Cortex of kidney (tissue), 1 donor: Measurements from ENCODE around the gene SPON1.
"Not testable (repeated sequence)": the region's sequence is repeated elsewhere in the genome, so short reads cannot be mapped to it uniquely, and the experiment has no call there.

Experiments
- DNase-seq: peaks from one replicate; lab custom pipeline; 2025; lab: John Stamatoyannopoulos, UW

SPON1 gene

DNA sequence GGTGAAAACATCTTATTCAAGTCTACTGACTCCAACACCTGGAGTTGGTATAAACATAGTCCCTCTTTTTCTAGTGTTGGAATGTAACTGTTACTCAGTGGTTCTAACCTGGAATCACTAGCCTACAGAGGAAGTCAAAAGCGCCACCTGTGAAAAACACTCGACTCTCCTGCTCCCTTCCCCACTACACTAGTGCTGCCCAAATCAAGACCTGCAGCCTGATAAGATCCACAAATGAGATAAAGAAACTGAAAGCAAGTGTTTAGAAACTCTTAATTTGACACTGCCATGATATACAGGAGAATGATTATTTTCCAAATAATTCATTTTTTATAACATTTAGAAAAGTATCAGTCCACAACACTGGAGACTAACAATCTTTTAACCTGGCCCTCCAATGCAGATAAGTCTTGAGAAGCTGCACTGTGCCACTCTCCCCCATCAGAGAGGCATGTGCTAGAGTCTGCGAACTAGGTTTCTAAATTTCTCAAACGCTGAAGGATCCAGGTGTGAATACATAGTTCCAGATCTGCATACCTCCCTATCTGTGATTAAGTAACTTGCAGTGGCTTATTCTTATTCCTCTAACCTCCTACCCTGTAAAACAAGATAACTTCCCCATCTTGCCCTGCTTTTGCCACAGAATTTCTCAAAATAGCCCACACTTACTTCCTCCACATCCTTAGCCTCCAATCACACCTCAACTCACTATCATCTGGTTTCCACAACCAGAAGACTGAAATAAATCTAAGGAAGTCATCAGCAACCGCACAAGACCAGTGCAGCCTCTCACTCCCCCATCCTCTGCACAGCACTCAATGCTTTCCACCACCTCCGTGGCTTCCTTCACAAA is 308.4 kb downstream of the SPON1 start:
- no peak for DNase-seq

DNA sequence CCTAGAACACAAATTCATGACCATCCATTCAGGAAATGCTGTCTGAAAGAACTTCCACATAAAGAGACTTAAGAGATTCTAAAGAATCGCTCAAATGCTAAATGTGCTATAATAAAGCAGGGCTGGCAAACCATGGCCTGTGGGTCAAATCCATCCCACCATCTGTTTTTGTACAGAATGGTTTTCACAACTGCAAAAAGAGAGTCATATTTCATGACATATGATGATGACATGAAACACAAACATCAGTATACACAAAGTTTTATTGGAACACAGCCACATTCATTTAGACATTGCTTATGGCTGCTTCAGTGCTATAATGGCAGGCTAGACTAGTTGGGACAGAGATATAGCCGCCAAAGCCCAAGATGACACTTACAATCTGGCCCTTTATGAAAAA is 311.4 kb downstream of the SPON1 start:
- DNase-seq = no peak

DNA sequence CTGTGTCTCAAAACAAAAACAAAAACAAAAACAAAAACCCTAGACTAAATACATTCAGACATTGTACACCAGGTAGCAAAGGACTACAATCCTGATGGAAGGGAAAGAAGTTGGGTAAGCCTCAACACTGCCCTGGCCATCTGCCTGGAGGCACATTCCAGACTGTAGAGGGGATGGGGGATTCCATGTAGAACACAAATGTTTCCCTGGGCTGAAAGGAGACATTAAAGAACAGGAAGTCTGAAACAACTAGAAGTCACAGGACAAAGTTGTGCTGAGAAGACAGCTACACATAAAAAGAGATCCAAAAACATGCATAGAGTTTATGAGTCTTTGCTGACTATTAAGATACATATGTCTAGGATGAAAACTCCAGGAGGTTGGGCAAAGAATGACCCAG is 312.6 kb downstream of the SPON1 start:
- DNase-seq = no peak

DNA sequence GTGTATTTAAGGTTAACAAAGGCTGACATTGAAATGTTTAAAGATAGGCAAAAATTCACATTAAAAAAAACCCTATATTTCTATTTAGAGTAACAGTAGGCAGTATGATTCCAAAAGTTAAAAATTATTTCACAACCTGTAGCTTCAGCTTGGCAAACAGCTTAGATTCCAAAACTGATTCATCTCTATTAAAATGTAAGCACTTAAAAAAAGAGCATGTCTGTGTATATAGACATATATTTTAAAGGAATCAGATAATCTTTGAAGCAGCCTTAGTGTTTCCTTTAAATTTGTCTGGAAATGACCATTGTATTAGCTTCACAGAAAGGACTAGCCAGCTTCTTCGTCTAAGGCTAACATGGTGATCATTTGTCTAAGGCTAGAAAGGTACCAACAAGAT is 316.3 kb downstream of the SPON1 start:
- DNase-seq = not testable (repeated sequence)

DNA sequence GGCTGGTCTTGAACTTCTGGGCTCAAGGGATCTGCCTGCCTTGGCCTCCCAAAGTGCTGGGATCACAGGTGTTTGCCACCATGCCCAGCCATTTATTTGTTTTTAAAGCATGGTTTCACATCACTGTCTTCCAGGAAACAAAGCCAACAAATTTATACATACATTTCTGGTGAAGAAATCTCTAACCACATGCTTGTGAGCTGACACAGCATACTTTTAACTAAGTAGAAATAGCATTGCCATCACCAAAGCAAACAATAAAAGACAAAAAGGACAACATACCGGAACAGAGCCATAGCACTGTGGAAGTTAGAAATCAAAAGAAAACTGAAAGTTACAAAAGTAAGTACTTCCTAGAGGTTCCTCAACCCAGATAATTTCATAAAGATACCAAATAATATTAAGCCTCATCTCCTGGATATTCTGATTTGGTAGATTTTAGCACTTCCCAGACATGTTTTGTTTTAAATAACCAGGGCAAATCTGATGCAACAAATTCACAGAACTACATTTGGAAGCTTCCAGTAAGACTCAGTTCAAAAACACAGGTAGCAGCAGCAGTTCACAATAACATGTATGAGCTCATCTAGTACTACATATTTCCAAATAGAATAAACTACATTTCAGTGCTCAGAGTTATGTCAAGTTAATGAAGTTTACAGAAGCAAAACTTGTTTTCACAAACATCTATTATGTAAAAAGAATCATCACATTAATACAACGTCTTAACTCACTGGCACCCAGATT is 325.8 kb downstream of the SPON1 start:
- DNase-seq = no peak

DNA sequence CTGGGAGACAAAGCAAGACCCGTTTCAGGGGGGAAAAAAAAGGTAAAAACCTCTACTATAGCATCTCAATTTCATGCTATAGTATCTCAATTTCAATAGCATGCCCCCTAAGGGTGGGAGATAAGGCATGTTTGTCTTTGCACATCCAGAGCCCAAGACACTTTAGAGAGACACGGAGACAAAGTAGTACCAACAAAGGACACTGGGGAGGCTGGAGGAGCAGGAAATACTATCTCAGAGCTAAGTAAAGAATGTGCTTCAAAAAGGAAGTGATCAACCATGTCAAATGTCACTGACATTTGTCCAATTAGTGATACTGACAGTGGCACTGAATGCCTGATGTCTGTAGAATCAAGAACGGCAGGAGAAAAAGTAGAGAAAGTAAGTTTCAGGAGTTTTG is 327.9 kb downstream of the SPON1 start:
- DNase-seq = no peak

DNA sequence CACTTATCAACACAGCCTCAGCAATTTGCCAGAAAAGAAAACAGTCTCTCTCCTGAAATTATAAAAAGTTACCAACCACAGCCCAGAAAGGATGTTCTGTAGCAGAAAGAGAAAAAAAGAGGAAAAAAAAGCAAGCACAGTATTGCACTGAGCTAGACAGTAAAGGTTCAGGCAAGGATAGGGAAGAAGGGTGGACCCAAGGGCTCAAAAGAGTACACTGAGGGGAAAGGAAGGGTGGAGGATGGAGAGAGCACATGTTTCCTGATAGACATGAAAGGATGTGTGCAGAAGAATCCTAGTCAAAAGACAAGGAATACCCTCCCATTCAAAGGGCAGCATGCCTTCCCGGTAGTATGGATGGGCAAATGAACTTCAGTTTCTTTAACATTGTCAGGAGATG is 337.4 kb downstream of the SPON1 start:
- no peak for DNase-seq

DNA sequence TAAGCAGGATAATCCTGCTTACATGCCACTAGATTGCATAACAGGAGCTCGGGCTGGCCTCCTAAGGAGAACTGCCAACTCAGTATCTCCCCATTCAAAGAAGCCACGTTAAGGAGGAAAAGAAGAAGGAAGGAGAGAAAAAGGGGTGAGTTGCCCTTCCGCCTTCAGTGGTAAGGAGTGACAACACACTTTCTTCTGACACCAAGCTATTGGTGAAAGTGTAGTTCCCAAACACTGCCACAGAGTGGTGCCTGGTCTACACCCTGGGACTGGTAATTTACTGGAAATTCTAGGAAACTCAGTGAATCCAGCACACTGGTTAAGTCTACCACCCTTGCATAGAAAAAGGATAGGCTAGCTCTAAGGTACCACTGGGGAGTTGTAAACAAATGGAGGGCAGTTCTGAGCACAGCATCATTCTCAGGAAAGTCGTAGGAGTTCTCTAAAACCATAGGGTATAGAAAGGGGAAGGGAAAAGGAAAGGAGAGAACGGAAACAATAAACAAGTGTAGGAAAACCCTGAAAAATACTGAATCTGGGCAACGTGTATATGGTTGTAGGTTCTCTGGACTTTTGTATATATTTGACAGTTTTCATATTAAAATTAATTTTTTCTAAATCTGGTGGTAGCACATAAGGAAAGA is 338.3 kb downstream of the SPON1 start:
- DNase-seq = no peak

DNA sequence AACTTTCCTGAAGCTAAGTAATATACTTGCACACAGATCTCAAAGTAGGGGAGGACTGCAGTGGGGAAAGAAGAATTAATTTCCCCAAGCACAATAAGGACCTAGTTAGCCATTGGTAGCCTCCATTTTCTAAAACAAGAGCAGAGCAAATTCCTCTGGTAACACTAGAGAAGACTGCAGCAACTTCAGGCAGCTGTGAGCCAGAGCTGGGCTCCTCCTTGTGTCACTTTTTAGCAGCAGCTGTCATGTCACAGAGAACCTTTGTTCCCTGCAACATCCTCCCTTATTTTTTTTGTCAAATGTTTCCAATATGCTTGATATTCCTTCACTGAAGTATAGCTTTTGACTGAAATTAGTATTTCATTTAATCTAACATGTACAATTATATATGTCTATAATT is 342.1 kb downstream of the SPON1 start:
- no peak for DNase-seq

DNA sequence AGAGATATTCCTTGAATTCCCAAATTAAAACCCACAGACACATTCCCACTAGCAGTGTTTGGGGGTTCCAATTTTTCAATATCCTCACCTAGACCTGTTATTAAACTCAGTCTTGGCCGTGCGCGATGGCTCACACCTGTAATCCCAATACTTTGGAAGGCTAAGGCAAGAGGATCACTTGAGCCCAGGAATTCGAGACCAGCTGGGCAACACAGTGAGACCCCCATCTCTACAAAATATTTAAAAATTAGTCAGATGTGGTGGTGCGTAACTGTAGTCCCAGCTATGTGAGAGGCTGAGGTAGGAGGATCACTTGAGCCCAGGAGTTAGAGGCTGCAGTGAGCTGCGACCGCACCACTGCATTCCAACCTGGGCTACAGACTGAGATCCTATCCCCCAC is 343.1 kb downstream of the SPON1 start:
- no peak for DNase-seq

DNA sequence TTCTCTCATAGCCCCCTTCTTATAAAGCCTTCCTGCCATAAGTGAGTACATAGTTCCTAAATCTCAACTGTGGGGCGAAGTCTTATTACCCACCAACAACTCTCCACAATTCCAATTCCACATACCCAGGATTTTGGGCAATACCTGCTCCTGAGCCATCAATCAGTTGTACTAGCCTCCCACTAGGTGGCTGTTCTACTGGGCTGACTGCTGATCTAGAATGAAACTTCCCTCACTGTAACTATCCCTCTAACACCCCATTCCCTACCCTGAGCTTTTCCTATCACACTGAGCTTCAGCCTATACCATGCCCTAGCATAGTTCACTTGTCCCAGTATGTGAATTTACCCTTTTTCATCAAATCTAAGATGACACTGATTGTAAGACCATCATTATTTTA is 344.0 kb downstream of the SPON1 start:
- no peak for DNase-seq

DNA sequence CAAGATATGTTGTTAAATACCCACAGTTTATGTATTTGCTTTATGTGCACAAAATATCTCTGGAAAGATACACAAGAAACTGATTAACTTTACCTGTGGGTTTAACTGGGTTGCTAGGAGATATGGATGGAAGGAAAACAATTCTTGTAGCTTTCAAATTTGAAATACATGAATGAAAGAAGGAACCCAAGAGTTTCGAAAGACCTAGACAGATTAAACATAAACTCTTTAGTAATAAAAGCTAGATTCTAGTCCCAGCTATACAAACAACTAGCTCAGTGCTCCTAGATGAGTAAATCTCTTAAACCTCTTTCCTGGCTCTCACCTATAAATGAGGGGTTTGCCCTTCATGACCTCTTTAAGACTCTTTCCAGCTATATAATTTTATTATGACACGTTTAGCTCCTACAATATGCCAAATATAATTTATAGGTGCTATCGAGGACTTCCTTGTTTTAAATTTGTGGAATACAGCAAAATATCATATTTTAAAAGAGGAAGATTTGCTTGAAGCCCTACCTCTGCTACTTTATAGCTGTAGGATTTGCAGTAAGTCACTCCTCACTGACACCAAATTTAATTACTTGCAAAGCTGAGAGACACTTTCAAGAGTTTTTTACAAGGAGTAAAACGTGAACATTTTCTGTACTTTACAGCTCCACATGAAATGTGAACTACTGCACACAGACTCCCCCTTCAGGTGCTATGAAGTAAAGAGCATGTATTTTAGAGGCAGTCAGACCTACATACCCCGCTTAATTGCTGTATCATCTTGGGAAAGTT is 345.8 kb downstream of the SPON1 start:
- no peak for DNase-seq

DNA sequence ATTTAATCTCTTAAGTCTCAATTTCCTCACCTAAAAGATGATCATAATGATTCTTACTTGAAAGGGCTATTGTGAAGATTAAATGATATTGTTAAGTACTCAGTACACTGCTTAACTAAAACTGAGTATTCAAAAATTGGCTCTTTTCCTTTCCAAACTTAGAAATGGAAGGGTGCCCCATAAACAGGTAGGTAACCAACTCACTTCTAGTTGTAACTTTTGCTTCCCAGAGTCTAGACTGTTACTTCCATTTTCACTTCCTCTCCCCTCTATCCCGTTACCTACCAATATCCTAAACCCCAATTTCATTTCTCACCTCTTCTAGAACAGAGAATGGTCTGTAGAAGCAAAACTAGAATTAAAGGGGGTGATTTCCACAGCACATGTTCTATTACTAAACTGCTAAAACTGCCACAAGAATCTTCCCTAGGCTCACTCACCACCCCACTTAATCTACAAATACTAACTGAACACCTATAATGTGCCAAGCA is 346.4 kb downstream of the SPON1 start:
- no peak for DNase-seq

DNA sequence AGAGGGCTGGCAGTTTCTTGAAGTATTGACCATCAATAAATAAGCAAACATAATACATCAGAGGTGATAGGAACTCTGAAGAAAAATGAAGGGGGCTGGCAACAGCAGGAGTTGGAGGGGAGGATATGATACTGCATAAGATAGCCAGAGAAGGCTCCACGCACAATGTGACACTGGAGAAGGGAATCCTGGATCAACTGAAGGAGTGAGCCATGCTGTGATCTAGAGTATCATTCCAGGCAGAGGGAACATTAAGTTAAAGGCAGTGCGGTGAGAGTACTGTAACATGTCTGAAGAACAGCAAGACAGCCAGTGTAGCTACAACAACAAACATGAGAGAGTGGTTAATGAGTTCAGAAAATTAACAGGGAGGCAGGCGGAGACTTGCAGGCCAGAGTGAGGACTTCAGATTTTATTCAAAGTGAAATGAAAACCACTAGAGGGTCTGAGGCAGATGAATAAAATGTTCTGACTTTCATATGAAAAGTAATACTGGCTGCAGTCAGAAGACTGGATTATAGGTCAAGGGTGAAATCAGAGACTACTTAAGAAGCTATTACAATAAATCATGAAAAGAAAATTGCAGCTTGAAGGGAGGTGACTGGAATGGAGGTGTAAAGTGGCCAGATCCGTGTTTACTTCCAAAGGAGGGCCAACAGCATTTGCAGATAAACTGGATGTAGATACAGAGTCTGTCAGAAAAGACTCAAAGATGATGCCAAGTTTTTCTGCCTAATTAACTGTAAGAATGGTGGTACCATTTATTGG is 347.1 kb downstream of the SPON1 start:
- DNase-seq = no peak

DNA sequence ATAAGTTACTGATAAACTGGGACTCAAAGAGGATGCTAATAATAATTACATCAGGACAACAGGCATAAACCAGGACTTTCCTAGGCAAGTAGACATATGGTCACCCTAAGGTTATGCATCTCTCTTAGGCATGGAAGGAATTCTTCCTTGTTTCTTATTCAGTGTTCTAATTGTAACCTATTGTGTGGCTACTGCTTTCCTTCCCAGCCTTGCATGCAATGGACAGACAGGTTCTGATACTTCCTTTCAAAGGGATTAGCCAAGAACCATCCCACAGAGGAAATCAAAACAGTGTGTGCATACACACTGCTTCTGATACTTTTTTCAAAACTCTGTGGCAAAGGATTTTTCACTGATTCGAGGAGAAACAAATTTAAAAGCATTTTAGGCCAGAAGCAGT is 348.2 kb downstream of the SPON1 start:
- DNase-seq = no peak

DNA sequence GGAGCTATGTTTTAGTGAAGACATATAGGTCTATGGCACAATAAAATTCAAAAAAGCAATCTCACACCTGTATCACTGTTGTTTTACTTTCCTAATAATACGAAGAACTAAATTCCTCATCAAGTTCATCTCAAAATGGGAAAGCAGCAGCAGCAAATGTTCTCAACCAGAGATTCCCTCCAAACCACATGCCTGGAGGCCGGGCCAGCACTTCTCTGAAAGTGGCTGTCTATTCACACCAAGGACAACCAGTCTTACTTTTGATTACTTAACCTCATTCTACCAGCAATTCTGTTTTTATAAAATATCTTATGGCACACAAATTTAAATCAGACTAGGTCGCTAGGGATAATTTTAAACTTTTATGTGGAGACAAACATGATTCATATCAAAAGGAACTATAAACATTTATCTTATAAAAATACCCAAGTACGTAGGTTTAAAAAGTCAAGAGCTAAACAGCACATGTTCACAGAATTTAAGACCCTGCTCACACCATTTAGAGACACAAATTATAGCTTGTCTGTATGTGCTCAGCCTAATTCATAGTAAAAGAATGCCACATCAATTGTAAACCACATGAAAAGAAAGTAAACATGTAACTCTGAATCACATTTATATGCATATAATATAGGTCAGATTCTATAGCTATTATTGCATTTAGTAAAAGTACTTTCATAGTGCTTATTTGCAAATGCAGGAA is 350.4 kb downstream of the SPON1 start:
- no peak for DNase-seq

DNA sequence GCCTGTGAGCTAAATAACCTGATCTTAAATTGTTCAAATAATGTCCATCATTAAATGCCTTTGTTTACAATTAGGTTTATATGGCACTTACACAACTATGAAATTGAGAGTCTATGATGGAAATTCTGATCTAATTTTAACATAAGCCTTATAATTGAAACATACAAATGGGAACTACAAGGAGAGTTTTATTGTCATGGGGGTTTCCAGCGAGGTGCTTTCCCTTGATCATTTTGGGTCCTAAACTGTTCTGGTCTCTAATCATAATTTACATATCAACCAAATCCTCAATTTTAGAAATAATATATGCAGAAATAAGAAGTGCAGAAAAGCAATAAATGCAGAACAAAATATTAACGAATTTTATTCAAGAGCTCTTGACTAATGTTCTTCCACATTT is 351.6 kb downstream of the SPON1 start:
- DNase-seq = no peak

DNA sequence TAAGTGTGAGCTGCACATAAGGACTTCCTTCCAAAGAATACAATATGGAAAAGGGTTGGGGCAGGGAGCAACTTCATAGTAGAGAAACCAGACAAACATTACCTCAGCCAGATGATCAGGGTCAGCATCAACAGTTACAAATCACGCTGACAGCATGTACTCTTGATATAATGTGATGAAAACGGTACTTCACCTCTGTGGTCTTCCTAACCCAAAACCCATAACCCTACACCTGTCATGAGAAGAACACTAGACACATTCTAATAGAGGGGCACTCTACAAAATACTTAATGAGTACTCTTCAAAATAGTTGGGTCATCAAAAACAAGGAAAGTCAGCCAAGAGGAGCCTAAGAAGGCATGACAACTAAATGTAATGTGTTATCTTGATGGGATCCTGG is 352.6 kb downstream of the SPON1 start:
- DNase-seq = no peak
